Lower lobe of right lung (tissue), 2 donors: ENCODE data around the gene AKR1C4. TPM values are rescaled to one million over a fixed set of nuclear protein-coding genes. Genes with fewer than 3 reads are reported as not detected.

Source experiments
- ATAC-seq, 2 donors: fragments of 200-7000 bp; cut with Tn5 transposase; one replicate each; pipeline ENCODE4 v1.9.1; 2020 to 2022; ENCODE audit warnings: mild to moderate bottlenecking in 2 of 2, moderate library complexity in 2 of 2
- DNase-seq: peaks from one replicate; pipeline ENCODE4 v3.0.0-alpha.2; 2020
- H3K27ac ChIP-seq: fragments of 200-600 bp; one replicate; pipeline ENCODE4 v1.8.0; 2022
- H3K27me3 ChIP-seq: fragments of 200-600 bp; one replicate; pipeline ENCODE4 v1.8.0; 2022; ENCODE audit warnings: low read depth
- H3K36me3 ChIP-seq: fragments of 200-600 bp; one replicate; pipeline ENCODE4 v1.8.0; 2022; ENCODE audit warnings: mild to moderate bottlenecking
- H3K4me1 ChIP-seq: fragments of 200-600 bp; one replicate; pipeline ENCODE4 v1.8.0; 2022
- H3K4me3 ChIP-seq: fragments of 200-600 bp; one replicate; pipeline ENCODE4 v1.8.0; 2022; ENCODE audit warnings: mild to moderate bottlenecking
- H3K9me3 ChIP-seq: fragments of 200-600 bp; one replicate; pipeline ENCODE4 v1.8.0; 2022
- CTCF ChIP-seq: fragments of 200-600 bp; IDR thresholded peaks from one replicate; pipeline ENCODE4 v1.8.0; 2022; ENCODE audit warnings: antibody characterized with exemption, mild to moderate bottlenecking
- intact Hi-C: fragments of 100-400 bp; cut with DNase I; formaldehyde crosslinking; loops from one replicate; pipeline ENCODE4 v1.11.0; 2022
- total RNA-seq: library from RNA; stranded (reverse); fragmentation: NEBNext Ultra II Directional; extraction: Animal tissue kit (Norgen Biotek cat#: 25700); gene quantifications from one replicate; pipeline ENCODE4 v1.2.1, GENCODE V29; 2021
- donor health status: DM: no; HTN: yes; CAD: no; lungs with severe emphysema.

AKR1C4 gene
- total RNA-seq, 1 donor from 2014 or later, result not detected

- no peak for TF ChIP-seq CTCF
- intact Hi-C loops, result no loop called here
- Histone ChIP-seq H3K9me3 (no peaks in the 10 kb centered on the region), H3K27me3 (no peaks in the 10 kb centered on the region), H3K36me3 (no peaks in the 10 kb centered on the region), H3K27ac (no peak overlapping the region), H3K4me1 (no peaks in the 10 kb centered on the region), H3K4me3 (no peak overlapping the region)
- ATAC-seq (no peak), DNase-seq (no peak)
Measured at GRCh38 chr10:5188358-5188757, 8.3 kb upstream of the AKR1C4 start.

- ATAC-seq, result no peak
- Histone ChIP-seq H3K27ac (no peak overlapping the region), H3K9me3 (no peaks in the 10 kb centered on the region), H3K4me1 (no peaks in the 10 kb centered on the region), H3K4me3 (no peak overlapping the region), H3K27me3 (no peaks in the 10 kb centered on the region), H3K36me3 (no peaks in the 10 kb centered on the region)
- no peak for DNase-seq
- TF ChIP-seq CTCF, result no peak
- intact Hi-C loops, result no loop called here
Measured at GRCh38 chr10:5194431-5194830, 2.2 kb upstream of the AKR1C4 start.

GRCh38 chr10:5195727-5196374 is 786 bp upstream of the AKR1C4 start:
- Histone ChIP-seq H3K4me3 (no peak overlapping the region), H3K27ac (no peak overlapping the region), H3K27me3 (no peaks in the 10 kb centered on the region), H3K9me3 (no peaks in the 10 kb centered on the region), H3K4me1 (no peaks in the 10 kb centered on the region), H3K36me3 (no peaks in the 10 kb centered on the region)
- intact Hi-C loops, result no loop called here
- no peak for ATAC-seq
- no peak for TF ChIP-seq CTCF
- no peak for DNase-seq

GRCh38 chr10:5198386-5198785 is 1.7 kb downstream of the AKR1C4 start:
- no peak for ATAC-seq
- intact Hi-C loops, result no loop called here

GRCh38 chr10:5199398-5199797 is 2.8 kb downstream of the AKR1C4 start:
- H3K27ac ChIP-seq, result no peak overlapping the region
- H3K9me3 ChIP-seq, result peaks cover 9% of the 10 kb centered on the region
- H3K27me3 ChIP-seq, result no peaks in the 10 kb centered on the region
- no peak overlapping the region for H3K4me3 ChIP-seq
- no peak for ATAC-seq
- H3K4me1 ChIP-seq, result no peaks in the 10 kb centered on the region
- TF ChIP-seq CTCF, result no peak
- no peak for DNase-seq
- intact Hi-C loops, result no loop called here
- H3K36me3 ChIP-seq, result no peaks in the 10 kb centered on the region

More at GRCh38 chr10:5198386-5198785, 1.7 kb downstream of the AKR1C4 start:
- Histone ChIP-seq H3K4me3 (no peak overlapping the region), H3K9me3 (peaks cover 7% of the 10 kb centered on the region), H3K27me3 (no peaks in the 10 kb centered on the region), H3K27ac (no peak overlapping the region), H3K4me1 (no peaks in the 10 kb centered on the region), H3K36me3 (no peaks in the 10 kb centered on the region)
- DNase-seq, result no peak
- no peak for TF ChIP-seq CTCF
